Measurements from ENCODE around the gene MED12L.
"Not testable (repeated sequence)": the region's sequence is repeated elsewhere in the genome, so short reads cannot be mapped to it uniquely, and the experiment has no call there.

Gene MED12L

DNA sequence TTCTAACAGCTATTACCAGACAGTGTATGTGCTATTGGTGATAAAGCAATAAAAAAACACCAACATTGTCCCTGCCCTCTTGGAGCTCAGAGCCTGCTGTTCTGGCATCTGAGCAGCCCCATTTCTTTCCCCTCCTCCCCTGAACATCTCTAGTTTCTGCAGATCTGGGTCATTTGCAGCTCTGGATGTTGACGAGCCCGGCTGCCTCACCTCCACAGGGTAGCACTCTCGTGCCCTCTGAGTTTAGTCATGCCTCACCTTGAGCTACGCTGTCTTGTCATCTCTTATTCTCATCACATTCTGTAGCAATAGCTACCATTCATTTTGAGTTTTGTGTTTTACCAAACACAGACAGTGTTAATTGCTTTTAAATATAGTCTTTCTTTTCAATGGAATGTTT is 147.5 kb downstream of the MED12L start:
- Histone ChIP-seq H3K27me3 (no peaks in the 10 kb centered on the region), H3K36me3 (no peaks in the 10 kb centered on the region), H3K9me3 (no peaks in the 10 kb centered on the region), H3K4me3 (ENCODE audit: low read depth, low read length) (no peak overlapping the region), H3K4me1 (peaks cover 2% of the 10 kb centered on the region; the same call in 1 of the 2 replicates)
- DNase-seq, result no peak
- TF ChIP-seq, protein P1, sequence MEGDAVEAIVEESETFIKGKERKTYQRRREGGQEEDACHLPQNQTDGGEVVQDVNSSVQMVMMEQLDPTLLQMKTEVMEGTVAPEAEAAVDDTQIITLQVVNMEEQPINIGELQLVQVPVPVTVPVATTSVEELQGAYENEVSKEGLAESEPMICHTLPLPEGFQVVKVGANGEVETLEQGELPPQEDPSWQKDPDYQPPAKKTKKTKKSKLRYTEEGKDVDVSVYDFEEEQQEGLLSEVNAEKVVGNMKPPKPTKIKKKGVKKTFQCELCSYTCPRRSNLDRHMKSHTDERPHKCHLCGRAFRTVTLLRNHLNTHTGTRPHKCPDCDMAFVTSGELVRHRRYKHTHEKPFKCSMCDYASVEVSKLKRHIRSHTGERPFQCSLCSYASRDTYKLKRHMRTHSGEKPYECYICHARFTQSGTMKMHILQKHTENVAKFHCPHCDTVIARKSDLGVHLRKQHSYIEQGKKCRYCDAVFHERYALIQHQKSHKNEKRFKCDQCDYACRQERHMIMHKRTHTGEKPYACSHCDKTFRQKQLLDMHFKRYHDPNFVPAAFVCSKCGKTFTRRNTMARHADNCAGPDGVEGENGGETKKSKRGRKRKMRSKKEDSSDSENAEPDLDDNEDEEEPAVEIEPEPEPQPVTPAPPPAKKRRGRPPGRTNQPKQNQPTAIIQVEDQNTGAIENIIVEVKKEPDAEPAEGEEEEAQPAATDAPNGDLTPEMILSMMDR (IDR thresholded peaks at IDR 0.05; ENCODE audit: low read depth, low read length), result no peak

DNA sequence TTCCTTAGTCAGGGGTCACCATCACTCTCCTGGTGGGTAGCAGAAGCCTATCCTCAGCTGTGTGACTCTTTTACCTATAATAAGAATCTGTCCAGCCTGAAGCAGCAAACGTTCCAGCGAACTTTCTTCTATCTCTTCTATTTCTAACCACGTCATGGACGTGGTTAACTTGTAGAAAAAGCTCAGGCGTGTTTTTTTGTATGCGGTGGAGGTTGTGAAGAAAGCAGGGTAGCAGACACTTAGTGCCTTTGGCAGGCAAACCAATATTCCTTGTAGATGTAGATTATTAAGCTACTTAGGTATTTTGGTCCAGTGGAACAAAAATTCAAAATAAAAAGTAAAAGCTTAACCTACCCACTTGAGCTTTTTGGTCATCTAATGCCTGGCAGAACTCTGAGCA is 149.4 kb downstream of the MED12L start:
- TF ChIP-seq, protein P1 (IDR thresholded peaks at IDR 0.05; ENCODE audit: low read depth, low read length), result no peak
- no peak for DNase-seq
- Histone ChIP-seq H3K27me3 (no peaks in the 10 kb centered on the region), H3K36me3 (no peaks in the 10 kb centered on the region), H3K9me3 (no peaks in the 10 kb centered on the region), H3K4me1 (no peaks in the 10 kb centered on the region; the same call in 1 of the 2 replicates), H3K4me3 (ENCODE audit: low read depth, low read length) (no peak overlapping the region)

DNA sequence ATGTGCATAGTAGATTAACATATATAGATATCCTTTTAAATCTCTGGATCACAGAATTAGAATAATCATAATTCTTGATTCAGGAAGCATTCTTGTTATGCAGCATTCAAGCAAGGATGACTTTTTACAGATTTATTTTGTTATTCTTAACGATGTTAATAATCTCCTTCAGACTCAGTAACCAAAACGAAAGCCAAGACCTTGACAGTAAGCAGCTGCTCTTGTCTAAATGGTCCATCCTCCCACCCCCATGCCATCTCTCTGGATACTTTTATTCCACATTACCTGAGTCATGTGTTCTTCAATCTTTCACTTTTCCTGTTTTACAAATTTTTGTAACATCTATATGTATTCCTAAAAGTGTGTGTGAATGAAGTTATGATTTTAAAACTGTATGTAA is 150.9 kb downstream of the MED12L start:
- no peak for DNase-seq
- Histone ChIP-seq H3K4me1 (no peaks in the 10 kb centered on the region; the same call in 1 of the 2 replicates), H3K9me3 (no peaks in the 10 kb centered on the region), H3K4me3 (ENCODE audit: low read depth, low read length) (no peak overlapping the region), H3K36me3 (no peaks in the 10 kb centered on the region), H3K27me3 (no peaks in the 10 kb centered on the region)
- TF ChIP-seq, protein P1 (IDR thresholded peaks at IDR 0.05; ENCODE audit: low read depth, low read length), result no peak

DNA sequence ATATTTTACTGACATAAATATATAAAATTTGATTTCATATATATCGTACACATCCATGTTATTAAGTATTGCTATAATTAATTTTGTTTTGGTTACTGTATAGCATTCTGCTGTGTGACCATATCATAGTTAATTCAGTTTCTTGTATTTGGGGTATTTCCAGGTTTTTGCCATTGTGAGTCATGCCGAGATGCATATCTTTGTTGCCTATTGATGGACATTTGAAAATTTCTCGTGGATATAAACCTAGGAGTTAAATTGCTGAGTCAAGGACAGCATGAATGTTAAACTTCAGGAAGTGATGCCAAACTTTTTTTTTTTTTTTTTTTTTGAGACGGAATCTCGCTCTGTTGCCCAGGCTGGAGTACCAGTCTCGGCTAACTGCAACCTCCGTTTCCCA is 151.3 kb downstream of the MED12L start:
- Histone ChIP-seq H3K36me3 (no peaks in the 10 kb centered on the region), H3K9me3 (no peaks in the 10 kb centered on the region), H3K4me1 (no peaks in the 10 kb centered on the region; the same call in 1 of the 2 replicates), H3K4me3 (ENCODE audit: low read depth, low read length) (no peak overlapping the region), H3K27me3 (no peaks in the 10 kb centered on the region)
- no peak for DNase-seq
- TF ChIP-seq, protein P1 (IDR thresholded peaks at IDR 0.05; ENCODE audit: low read depth, low read length), result no peak

DNA sequence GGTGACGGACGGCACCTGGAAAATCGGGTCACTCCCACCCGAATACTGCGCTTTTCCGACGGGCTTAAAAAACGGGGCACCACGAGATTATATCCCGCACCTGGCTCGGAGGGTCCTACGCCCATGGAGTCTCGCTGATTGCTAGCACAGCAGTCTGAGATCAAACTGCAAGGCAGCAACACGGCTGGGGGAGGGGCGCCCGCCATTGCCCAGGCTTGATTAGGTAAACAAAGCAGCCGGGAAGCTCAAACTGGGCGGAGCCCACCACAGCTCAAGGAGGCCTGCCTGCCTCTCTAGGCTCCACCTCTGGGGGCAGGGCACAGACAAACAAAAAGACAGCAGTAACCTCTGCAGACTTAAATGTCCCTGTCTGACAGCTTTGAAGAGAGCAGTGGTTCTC is 156.5 kb downstream of the MED12L start:
- H3K36me3 ChIP-seq; H3K4me3 ChIP-seq (ENCODE audit: low read depth, low read length); DNase-seq; H3K27me3 ChIP-seq; H3K9me3 ChIP-seq; H3K4me1 ChIP-seq: not testable (repeated sequence)

DNA sequence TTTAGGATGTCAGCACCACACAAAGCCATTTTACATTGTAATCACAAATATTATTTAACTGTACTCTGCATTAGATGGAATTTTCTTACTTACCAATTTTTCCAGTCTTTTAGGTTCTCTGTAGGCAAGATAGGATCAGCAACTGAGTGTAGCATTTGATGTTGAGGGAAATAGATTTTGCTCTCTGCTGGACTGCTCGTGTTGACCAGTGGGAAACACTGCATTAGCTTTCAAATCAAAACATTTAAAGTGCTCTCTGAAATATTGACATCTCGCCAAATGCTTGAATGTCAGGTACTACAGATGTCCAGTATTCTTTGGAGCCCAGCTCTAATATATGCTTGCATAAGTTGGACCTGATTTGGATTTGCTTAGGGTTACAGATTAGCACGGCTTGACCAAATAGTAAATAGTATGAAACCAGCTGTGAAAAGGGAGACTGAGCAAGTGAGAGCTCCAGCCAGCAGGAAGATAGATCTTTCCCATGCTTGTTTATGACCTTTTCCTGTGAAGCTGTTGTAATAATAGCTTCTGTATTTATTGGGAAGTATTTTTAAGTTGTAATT is 163.4 kb downstream of the MED12L start:
- TF ChIP-seq, protein P1 (IDR thresholded peaks at IDR 0.05; ENCODE audit: low read depth, low read length), result no peak
- no peak for DNase-seq
- Histone ChIP-seq H3K4me1 (no peaks in the 10 kb centered on the region), H3K36me3 (no peaks in the 10 kb centered on the region), H3K4me3 (ENCODE audit: low read depth, low read length) (no peak overlapping the region), H3K27me3 (no peaks in the 10 kb centered on the region), H3K9me3 (no peaks in the 10 kb centered on the region)

DNA sequence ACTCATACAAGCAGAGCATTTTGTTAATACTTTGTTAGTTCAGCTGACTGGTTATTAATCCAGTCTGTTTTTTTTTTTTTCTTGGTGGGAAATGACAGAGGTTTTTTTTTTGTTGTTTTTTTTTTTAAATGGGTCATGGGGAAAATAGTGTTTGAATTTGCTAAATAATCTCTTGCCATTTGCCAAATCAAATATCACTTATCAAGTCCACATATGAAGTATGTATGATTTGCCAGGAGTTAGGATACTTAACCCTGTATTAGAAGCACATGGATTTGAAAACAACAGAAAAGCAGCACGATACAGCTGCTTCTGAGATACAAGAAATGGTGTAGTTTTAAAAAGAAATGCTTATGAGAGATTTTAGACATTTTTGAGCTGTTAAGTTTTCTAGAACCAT is 171.3 kb downstream of the MED12L start:
- DNase-seq, result no peak

More for the DNA sequence above, 171.3 kb downstream of the MED12L start:
- Histone ChIP-seq H3K27me3 (no peaks in the 10 kb centered on the region), H3K4me1 (no peaks in the 10 kb centered on the region), H3K36me3 (no peaks in the 10 kb centered on the region), H3K4me3 (ENCODE audit: low read depth, low read length) (no peak overlapping the region), H3K9me3 (no peaks in the 10 kb centered on the region)
- TF ChIP-seq, protein P1 (IDR thresholded peaks at IDR 0.05; ENCODE audit: low read depth, low read length), result no peak
